Measurements from ENCODE around the gene EXOC8. TPM values are rescaled to one million over a fixed set of nuclear protein-coding genes. Genes with fewer than 3 reads are reported as not detected.
A peak's percentile ranks its signal among the peaks of the same experiment; 100 is the strongest.
"Not testable (repeated sequence)": the region's sequence is repeated elsewhere in the genome, so short reads cannot be mapped to it uniquely, and the experiment has no call there.

EXOC8 gene
- total RNA-seq, 2 donors from 2014 or later: 29.8 to 35.9 TPM

GRCh38 chr1:231363624-231364023 lies 26.0 kb upstream of the EXOC8 start:
- H3K9me3 ChIP-seq (ENCODE audit: control insufficient read depth, low read length, poor library complexity, severe bottlenecking): no peaks in the 10 kb centered on the region
- Mint-ChIP-seq H3K4me3 (no peak overlapping the region), H3K4me1 (peaks cover 12% of the 10 kb centered on the region), H3K27me3 (no peaks in the 10 kb centered on the region), H3K36me3 (ENCODE audit: low read depth) (peaks cover 6% of the 10 kb centered on the region), H3K27ac (peak overlapping the region; percentile 49)
- no peak for DNase-seq
- no peak for ATAC-seq

GRCh38 chr1:231362325-231362724 lies 24.7 kb upstream of the EXOC8 start:
- DNase-seq: no peak
- peak overlapping the region; percentile 49 for H3K27ac Mint-ChIP-seq
- no peak overlapping the region for H3K4me3 Mint-ChIP-seq
- no peaks in the 10 kb centered on the region for H3K27me3 Mint-ChIP-seq
- H3K9me3 ChIP-seq (ENCODE audit: control insufficient read depth, low read length, poor library complexity, severe bottlenecking): no peaks in the 10 kb centered on the region
- no peak for ATAC-seq
- peaks cover 18% of the 10 kb centered on the region for H3K4me1 Mint-ChIP-seq
- peaks cover 3% of the 10 kb centered on the region for H3K36me3 Mint-ChIP-seq (ENCODE audit: low read depth)

- Mint-ChIP-seq H3K27me3 (no peaks in the 10 kb centered on the region), H3K4me1 (peaks cover 18% of the 10 kb centered on the region), H3K4me3 (no peak overlapping the region), H3K36me3 (ENCODE audit: low read depth) (no peaks in the 10 kb centered on the region), H3K27ac (peak overlapping the region; percentile 65)
- ATAC-seq (no peak), DNase-seq (no peak)
- no peaks in the 10 kb centered on the region for H3K9me3 ChIP-seq (ENCODE audit: control insufficient read depth, low read length, poor library complexity, severe bottlenecking)
Observed at GRCh38 chr1:231359113-231359512, 21.5 kb upstream of the EXOC8 start.

GRCh38 chr1:231357831-231358354 lies 20.2 kb upstream of the EXOC8 start:
- Mint-ChIP-seq H3K27ac (peak overlapping the region; percentile 6), H3K4me3 (no peak overlapping the region), H3K36me3 (ENCODE audit: low read depth) (peaks cover under 1% of the 10 kb centered on the region), H3K27me3 (no peaks in the 10 kb centered on the region), H3K4me1 (peaks cover 18% of the 10 kb centered on the region)
- no peaks in the 10 kb centered on the region for H3K9me3 ChIP-seq (ENCODE audit: control insufficient read depth, low read length, poor library complexity, severe bottlenecking)
- DNase-seq (no peak), ATAC-seq (peak; percentile 88)

GRCh38 chr1:231357187-231357772 lies 19.6 kb upstream of the EXOC8 start:
- Mint-ChIP-seq H3K27me3 (no peaks in the 10 kb centered on the region), H3K27ac (peak overlapping the region; percentile 6), H3K4me3 (no peak overlapping the region), H3K36me3 (ENCODE audit: low read depth) (peaks cover 3% of the 10 kb centered on the region), H3K4me1 (peaks cover 18% of the 10 kb centered on the region)
- ATAC-seq (no peak), DNase-seq (no peak)
- H3K9me3 ChIP-seq (ENCODE audit: control insufficient read depth, low read length, poor library complexity, severe bottlenecking): no peaks in the 10 kb centered on the region

- Mint-ChIP-seq H3K27me3 (no peaks in the 10 kb centered on the region), H3K36me3 (ENCODE audit: low read depth) (peaks cover 6% of the 10 kb centered on the region), H3K4me1 (peaks cover 10% of the 10 kb centered on the region), H3K4me3 (no peak overlapping the region), H3K27ac (no peak overlapping the region)
- H3K9me3 ChIP-seq (ENCODE audit: control insufficient read depth, low read length, poor library complexity, severe bottlenecking): no peaks in the 10 kb centered on the region
- ATAC-seq: no peak
- DNase-seq: no peak
Observed at GRCh38 chr1:231355171-231355570, 17.5 kb upstream of the EXOC8 start.

GRCh38 chr1:231354330-231355020 lies 16.8 kb upstream of the EXOC8 start:
- no peaks in the 10 kb centered on the region for H3K27me3 Mint-ChIP-seq
- peaks cover 9% of the 10 kb centered on the region for H3K4me1 Mint-ChIP-seq
- DNase-seq (no peak), ATAC-seq (no peak)
- no peak overlapping the region for H3K27ac Mint-ChIP-seq
- H3K9me3 ChIP-seq (ENCODE audit: control insufficient read depth, low read length, poor library complexity, severe bottlenecking): no peaks in the 10 kb centered on the region
- peaks cover 6% of the 10 kb centered on the region for H3K36me3 Mint-ChIP-seq (ENCODE audit: low read depth)
- H3K4me3 Mint-ChIP-seq: no peak overlapping the region

GRCh38 chr1:231353086-231353485 lies 15.4 kb upstream of the EXOC8 start:
- H3K9me3 ChIP-seq (ENCODE audit: control insufficient read depth, low read length, poor library complexity, severe bottlenecking): no peaks in the 10 kb centered on the region
- Mint-ChIP-seq H3K27ac (no peak overlapping the region), H3K4me1 (peaks cover 6% of the 10 kb centered on the region), H3K4me3 (no peak overlapping the region), H3K27me3 (no peaks in the 10 kb centered on the region), H3K36me3 (ENCODE audit: low read depth) (peaks cover 9% of the 10 kb centered on the region)
- no peak for DNase-seq
- ATAC-seq: no peak

GRCh38 chr1:231351816-231352215 lies 14.2 kb upstream of the EXOC8 start:
- ATAC-seq: no peak
- H3K9me3 ChIP-seq (ENCODE audit: control insufficient read depth, low read length, poor library complexity, severe bottlenecking): no peaks in the 10 kb centered on the region
- H3K4me1 Mint-ChIP-seq: no peaks in the 10 kb centered on the region
- no peak overlapping the region for H3K27ac Mint-ChIP-seq
- no peak for DNase-seq
- no peaks in the 10 kb centered on the region for H3K27me3 Mint-ChIP-seq
- no peak overlapping the region for H3K4me3 Mint-ChIP-seq
- peaks cover 9% of the 10 kb centered on the region for H3K36me3 Mint-ChIP-seq (ENCODE audit: low read depth)

- not testable (repeated sequence) for H3K4me1 Mint-ChIP-seq; ATAC-seq; H3K27me3 Mint-ChIP-seq; H3K9me3 ChIP-seq (ENCODE audit: control insufficient read depth, low read length, poor library complexity, severe bottlenecking); H3K27ac Mint-ChIP-seq; DNase-seq; H3K4me3 Mint-ChIP-seq
- H3K36me3 Mint-ChIP-seq (ENCODE audit: low read depth): peaks cover 11% of the 10 kb centered on the region
Observed at GRCh38 chr1:231348856-231349255, 11.2 kb upstream of the EXOC8 start.

- DNase-seq: no peak
- no peak for ATAC-seq
- H3K9me3 ChIP-seq (ENCODE audit: control insufficient read depth, low read length, poor library complexity, severe bottlenecking): no peaks in the 10 kb centered on the region
- H3K4me1 Mint-ChIP-seq: peaks cover 7% of the 10 kb centered on the region
- H3K36me3 Mint-ChIP-seq (ENCODE audit: low read depth): peaks cover 11% of the 10 kb centered on the region
- H3K27ac Mint-ChIP-seq: no peak overlapping the region
- H3K27me3 Mint-ChIP-seq: no peaks in the 10 kb centered on the region
- H3K4me3 Mint-ChIP-seq: no peak overlapping the region
Observed at GRCh38 chr1:231348442-231348841, 10.8 kb upstream of the EXOC8 start.

GRCh38 chr1:231347961-231348360 lies 10.3 kb upstream of the EXOC8 start:
- H3K9me3 ChIP-seq (ENCODE audit: control insufficient read depth, low read length, poor library complexity, severe bottlenecking): no peaks in the 10 kb centered on the region
- H3K36me3 Mint-ChIP-seq (ENCODE audit: low read depth): peaks cover 11% of the 10 kb centered on the region
- DNase-seq (no peak), ATAC-seq (no peak)
- H3K4me3 Mint-ChIP-seq: no peak overlapping the region
- peaks cover 9% of the 10 kb centered on the region for H3K4me1 Mint-ChIP-seq
- no peaks in the 10 kb centered on the region for H3K27me3 Mint-ChIP-seq
- H3K27ac Mint-ChIP-seq: no peak overlapping the region

GRCh38 chr1:231340328-231341013 lies 2.8 kb upstream of the EXOC8 start:
- H3K4me1 Mint-ChIP-seq: peaks cover 45% of the 10 kb centered on the region
- no peaks in the 10 kb centered on the region for H3K27me3 Mint-ChIP-seq
- H3K4me3 Mint-ChIP-seq: no peak overlapping the region
- no peaks in the 10 kb centered on the region for H3K9me3 ChIP-seq (ENCODE audit: control insufficient read depth, low read length, poor library complexity, severe bottlenecking)
- H3K27ac Mint-ChIP-seq: peak overlapping the region; percentile 24
- ATAC-seq (no peak), DNase-seq (no peak)
- peaks cover 10% of the 10 kb centered on the region for H3K36me3 Mint-ChIP-seq (ENCODE audit: low read depth)
